ENCODE results near the gene MGAT1. TPM values are rescaled to one million over a fixed set of nuclear protein-coding genes. Genes with fewer than 3 reads are reported as not detected.

Gene MGAT1
- total RNA-seq, 1 experiment from 2014 or later, result 93.6 TPM

DNA sequence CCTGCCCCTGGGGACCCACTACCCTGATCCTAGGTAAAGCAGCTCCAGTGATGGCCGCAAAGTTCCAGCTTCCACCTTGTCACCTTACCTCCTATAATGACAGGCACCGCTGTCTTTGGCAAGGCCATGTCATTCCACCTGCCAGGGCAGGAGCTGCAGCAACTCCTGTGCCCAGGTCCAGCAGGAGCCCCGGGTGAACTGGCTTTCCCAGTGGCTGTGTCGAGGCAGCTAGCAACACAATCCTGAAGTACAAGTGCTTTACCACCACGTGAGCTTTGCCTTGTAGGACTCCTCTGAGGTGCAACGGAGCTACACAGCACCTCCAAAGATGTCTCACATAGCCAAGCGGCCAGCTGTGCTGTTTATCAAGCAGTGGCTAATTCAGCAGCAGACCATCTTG is 20.7 kb upstream of the MGAT1 start:
- Mint-ChIP-seq H3K9me3 (peaks cover 14% of the 10 kb centered on the region), H3K27me3 (ENCODE audit: low read depth) (peaks cover 32% of the 10 kb centered on the region), H3K4me1 (peaks cover 15% of the 10 kb centered on the region), H3K4me3 (no peak overlapping the region), H3K27ac (no peak overlapping the region), H3K36me3 (peaks cover 7% of the 10 kb centered on the region)
- DNase-seq (ENCODE audit: low spot score), result no peak
- CTCF ChIA-PET, result interaction anchor here (0.7 kb wide), 1 partner anchor 104 kb away, joined by 3 read pairs; no protein-coding TSS in a partner anchor
- TF ChIP-seq ZNF219 (CRISPR knock-in tag; IDR thresholded peaks at IDR 0.05; ENCODE audit: borderline replicate concordance) (no peak), ZBTB21 (CRISPR knock-in tag; IDR thresholded peaks at IDR 0.05; ENCODE audit: borderline replicate concordance) (no peak), CREM (CRISPR knock-in tag; IDR thresholded peaks at IDR 0.05) (no peak), ZNF263 (CRISPR knock-in tag; IDR thresholded peaks at IDR 0.05; ENCODE audit: low read depth) (no peak), FOXK1 (CRISPR knock-in tag; IDR thresholded peaks at IDR 0.05) (no peak), ZNF416 (CRISPR knock-in tag; IDR thresholded peaks at IDR 0.05) (no peak), NFE2L1 (CRISPR knock-in tag; IDR thresholded peaks at IDR 0.05) (no peak)
- TF ChIP-seq, protein P1, sequence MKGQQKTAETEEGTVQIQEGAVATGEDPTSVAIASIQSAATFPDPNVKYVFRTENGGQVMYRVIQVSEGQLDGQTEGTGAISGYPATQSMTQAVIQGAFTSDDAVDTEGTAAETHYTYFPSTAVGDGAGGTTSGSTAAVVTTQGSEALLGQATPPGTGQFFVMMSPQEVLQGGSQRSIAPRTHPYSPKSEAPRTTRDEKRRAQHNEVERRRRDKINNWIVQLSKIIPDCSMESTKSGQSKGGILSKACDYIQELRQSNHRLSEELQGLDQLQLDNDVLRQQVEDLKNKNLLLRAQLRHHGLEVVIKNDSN (CRISPR knock-in tag; IDR thresholded peaks at IDR 0.05), result no peak
- TF ChIP-seq, protein P2, sequence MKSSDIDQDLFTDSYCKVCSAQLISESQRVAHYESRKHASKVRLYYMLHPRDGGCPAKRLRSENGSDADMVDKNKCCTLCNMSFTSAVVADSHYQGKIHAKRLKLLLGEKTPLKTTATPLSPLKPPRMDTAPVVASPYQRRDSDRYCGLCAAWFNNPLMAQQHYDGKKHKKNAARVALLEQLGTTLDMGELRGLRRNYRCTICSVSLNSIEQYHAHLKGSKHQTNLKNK (CRISPR knock-in tag; IDR thresholded peaks at IDR 0.05), result no peak
- TF ChIP-seq, protein P3, sequence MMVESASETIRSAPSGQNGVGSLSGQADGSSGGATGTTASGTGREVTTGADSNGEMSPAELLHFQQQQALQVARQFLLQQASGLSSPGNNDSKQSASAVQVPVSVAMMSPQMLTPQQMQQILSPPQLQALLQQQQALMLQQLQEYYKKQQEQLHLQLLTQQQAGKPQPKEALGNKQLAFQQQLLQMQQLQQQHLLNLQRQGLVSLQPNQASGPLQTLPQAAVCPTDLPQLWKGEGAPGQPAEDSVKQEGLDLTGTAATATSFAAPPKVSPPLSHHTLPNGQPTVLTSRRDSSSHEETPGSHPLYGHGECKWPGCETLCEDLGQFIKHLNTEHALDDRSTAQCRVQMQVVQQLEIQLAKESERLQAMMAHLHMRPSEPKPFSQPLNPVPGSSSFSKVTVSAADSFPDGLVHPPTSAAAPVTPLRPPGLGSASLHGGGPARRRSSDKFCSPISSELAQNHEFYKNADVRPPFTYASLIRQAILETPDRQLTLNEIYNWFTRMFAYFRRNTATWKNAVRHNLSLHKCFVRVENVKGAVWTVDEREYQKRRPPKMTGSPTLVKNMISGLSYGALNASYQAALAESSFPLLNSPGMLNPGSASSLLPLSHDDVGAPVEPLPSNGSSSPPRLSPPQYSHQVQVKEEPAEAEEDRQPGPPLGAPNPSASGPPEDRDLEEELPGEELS (CRISPR knock-in tag; IDR thresholded peaks at IDR 0.05), result no peak
- TF ChIP-seq, protein P4, sequence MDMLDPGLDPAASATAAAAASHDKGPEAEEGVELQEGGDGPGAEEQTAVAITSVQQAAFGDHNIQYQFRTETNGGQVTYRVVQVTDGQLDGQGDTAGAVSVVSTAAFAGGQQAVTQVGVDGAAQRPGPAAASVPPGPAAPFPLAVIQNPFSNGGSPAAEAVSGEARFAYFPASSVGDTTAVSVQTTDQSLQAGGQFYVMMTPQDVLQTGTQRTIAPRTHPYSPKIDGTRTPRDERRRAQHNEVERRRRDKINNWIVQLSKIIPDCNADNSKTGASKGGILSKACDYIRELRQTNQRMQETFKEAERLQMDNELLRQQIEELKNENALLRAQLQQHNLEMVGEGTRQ (CRISPR knock-in tag; IDR thresholded peaks at IDR 0.05), result no peak
- POLR2A ChIA-PET, result no interaction called here
- no peak for ATAC-seq

DNA sequence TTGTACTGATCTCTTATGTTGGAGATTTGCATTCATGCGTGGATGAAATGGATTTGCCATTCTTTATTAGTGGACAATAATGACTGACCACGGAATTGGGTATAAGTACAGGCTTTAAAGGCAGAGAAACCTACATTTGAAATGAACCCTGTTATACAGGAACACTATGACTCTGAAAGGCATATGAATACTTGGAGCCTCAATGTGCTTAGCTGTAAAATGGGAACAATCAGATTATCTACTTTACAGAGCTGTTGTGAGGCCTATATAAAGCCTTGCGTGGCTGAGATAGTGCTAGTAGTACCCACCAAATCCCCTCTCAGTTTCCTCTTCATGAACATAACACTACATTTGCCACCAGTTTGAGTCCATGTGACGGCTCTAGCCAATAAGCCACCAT is 18.9 kb upstream of the MGAT1 start:
- POLR2A ChIA-PET, result interaction anchor here (0.7 to 1.4 kb wide), 2 partner anchors 9 to 429 kb away, joined by 4 to 5 read pairs; no protein-coding TSS in a partner anchor
- no peak for ATAC-seq
- no peak for TF ChIP-seq ZNF317 (CRISPR knock-in tag; IDR thresholded peaks at IDR 0.05; ENCODE audit: borderline replicate concordance, low read depth)
- no peak for TF ChIP-seq SOX15 (CRISPR knock-in tag; IDR thresholded peaks at IDR 0.05)
- no peak for TF ChIP-seq GTF2I (CRISPR knock-in tag; conservative IDR thresholded peaks at IDR 0.05)
- TF ChIP-seq, protein P5, sequence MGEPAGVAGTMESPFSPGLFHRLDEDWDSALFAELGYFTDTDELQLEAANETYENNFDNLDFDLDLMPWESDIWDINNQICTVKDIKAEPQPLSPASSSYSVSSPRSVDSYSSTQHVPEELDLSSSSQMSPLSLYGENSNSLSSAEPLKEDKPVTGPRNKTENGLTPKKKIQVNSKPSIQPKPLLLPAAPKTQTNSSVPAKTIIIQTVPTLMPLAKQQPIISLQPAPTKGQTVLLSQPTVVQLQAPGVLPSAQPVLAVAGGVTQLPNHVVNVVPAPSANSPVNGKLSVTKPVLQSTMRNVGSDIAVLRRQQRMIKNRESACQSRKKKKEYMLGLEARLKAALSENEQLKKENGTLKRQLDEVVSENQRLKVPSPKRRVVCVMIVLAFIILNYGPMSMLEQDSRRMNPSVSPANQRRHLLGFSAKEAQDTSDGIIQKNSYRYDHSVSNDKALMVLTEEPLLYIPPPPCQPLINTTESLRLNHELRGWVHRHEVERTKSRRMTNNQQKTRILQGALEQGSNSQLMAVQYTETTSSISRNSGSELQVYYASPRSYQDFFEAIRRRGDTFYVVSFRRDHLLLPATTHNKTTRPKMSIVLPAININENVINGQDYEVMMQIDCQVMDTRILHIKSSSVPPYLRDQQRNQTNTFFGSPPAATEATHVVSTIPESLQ (CRISPR knock-in tag; IDR thresholded peaks at IDR 0.05), result no peak

DNA sequence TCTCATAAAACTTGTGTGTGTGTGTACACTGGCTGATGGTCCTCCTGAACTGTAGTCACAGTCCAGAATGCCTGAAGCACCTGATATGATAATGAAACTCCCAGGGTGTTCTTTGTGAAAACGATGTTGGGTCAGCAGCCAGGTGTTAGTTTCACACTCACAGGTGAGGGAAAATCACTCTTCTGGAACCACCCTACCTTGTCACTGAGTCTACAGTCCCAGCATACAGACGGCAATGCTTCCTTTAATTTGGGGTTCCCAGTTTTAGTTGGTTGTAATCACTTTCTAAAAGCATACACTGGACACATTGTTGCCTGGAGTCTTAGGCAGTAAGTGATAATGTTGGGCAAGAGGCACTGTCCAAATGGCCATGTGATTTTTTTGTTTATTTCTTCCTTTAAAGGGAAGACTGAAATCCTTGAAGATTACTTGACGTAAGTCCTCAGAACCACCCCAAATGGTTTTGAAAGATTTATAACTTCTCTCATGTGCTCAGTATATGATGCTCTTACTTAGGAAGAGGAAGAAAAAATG is 18.2 kb upstream of the MGAT1 start:
- CTCF ChIA-PET, result no interaction called here
- Mint-ChIP-seq H3K4me1 (peaks cover 32% of the 10 kb centered on the region), H3K9me3 (no peaks in the 10 kb centered on the region), H3K4me3 (no peak overlapping the region), H3K27ac (no peak overlapping the region), H3K27me3 (ENCODE audit: low read depth) (peaks cover 7% of the 10 kb centered on the region), H3K36me3 (no peaks in the 10 kb centered on the region)
- POLR2A ChIA-PET, result interaction anchor here (1.4 kb wide), 1 partner anchor 9 kb away, joined by 4 read pairs; no protein-coding TSS in a partner anchor
- ATAC-seq (no peak), DNase-seq (ENCODE audit: low spot score) (no peak)
- TF ChIP-seq, protein P6, sequence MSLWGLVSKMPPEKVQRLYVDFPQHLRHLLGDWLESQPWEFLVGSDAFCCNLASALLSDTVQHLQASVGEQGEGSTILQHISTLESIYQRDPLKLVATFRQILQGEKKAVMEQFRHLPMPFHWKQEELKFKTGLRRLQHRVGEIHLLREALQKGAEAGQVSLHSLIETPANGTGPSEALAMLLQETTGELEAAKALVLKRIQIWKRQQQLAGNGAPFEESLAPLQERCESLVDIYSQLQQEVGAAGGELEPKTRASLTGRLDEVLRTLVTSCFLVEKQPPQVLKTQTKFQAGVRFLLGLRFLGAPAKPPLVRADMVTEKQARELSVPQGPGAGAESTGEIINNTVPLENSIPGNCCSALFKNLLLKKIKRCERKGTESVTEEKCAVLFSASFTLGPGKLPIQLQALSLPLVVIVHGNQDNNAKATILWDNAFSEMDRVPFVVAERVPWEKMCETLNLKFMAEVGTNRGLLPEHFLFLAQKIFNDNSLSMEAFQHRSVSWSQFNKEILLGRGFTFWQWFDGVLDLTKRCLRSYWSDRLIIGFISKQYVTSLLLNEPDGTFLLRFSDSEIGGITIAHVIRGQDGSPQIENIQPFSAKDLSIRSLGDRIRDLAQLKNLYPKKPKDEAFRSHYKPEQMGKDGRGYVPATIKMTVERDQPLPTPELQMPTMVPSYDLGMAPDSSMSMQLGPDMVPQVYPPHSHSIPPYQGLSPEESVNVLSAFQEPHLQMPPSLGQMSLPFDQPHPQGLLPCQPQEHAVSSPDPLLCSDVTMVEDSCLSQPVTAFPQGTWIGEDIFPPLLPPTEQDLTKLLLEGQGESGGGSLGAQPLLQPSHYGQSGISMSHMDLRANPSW (CRISPR knock-in tag; conservative IDR thresholded peaks at IDR 0.05; ENCODE audit: low read depth), result no peak
- no peak for TF ChIP-seq RELA (CRISPR knock-in tag; IDR thresholded peaks at IDR 0.05; ENCODE audit: borderline replicate concordance)

More for the DNA sequence above, 18.9 kb upstream of the MGAT1 start:
- Mint-ChIP-seq H3K4me1 (peaks cover 30% of the 10 kb centered on the region), H3K4me3 (no peak overlapping the region), H3K36me3 (no peaks in the 10 kb centered on the region), H3K27ac (no peak overlapping the region), H3K9me3 (peaks cover 3% of the 10 kb centered on the region; the same call in 1 of the 2 replicates), H3K27me3 (ENCODE audit: low read depth) (peaks cover 14% of the 10 kb centered on the region)
- no peak for DNase-seq (ENCODE audit: low spot score)
- CTCF ChIA-PET, result no interaction called here
